NCI-H1436 (cell line): ENCODE results near the gene PLA2G4B.

ENCODE experiments used
- DNase-seq: peaks from one replicate; lab custom pipeline; 2025; lab: John Stamatoyannopoulos, UW

The PLA2G4B gene

GRCh38 chr15:41806291-41807181 lies 32.1 kb upstream of the PLA2G4B start:
- no peak for DNase-seq

- DNase-seq = no peak
Measured at GRCh38 chr15:41809121-41809520, 29.5 kb upstream of the PLA2G4B start.

- no peak for DNase-seq
Measured at GRCh38 chr15:41809526-41810220, 29.0 kb upstream of the PLA2G4B start.

GRCh38 chr15:41810651-41811431 lies 27.8 kb upstream of the PLA2G4B start:
- DNase-seq = no peak

GRCh38 chr15:41811432-41812195 lies 27.0 kb upstream of the PLA2G4B start:
- peak; percentile 72 for DNase-seq

GRCh38 chr15:41812820-41813375 lies 25.7 kb upstream of the PLA2G4B start:
- DNase-seq = peak; percentile 8

GRCh38 chr15:41813426-41813825 lies 25.2 kb upstream of the PLA2G4B start:
- DNase-seq = no peak

- no peak for DNase-seq
Measured at GRCh38 chr15:41814534-41814933, 24.1 kb upstream of the PLA2G4B start.

- no peak for DNase-seq
Measured at GRCh38 chr15:41816788-41817187, 21.9 kb upstream of the PLA2G4B start.

- DNase-seq = no peak
Measured at GRCh38 chr15:41817327-41817726, 21.3 kb upstream of the PLA2G4B start.

GRCh38 chr15:41817781-41818180 lies 20.9 kb upstream of the PLA2G4B start:
- DNase-seq = no peak

GRCh38 chr15:41819455-41820050 lies 19.1 kb upstream of the PLA2G4B start:
- no peak for DNase-seq

GRCh38 chr15:41820791-41821423 lies 17.7 kb upstream of the PLA2G4B start:
- DNase-seq = no peak

- DNase-seq = no peak
Measured at GRCh38 chr15:41821831-41822230, 16.8 kb upstream of the PLA2G4B start.

GRCh38 chr15:41822471-41822870 lies 16.2 kb upstream of the PLA2G4B start:
- no peak for DNase-seq

GRCh38 chr15:41822957-41823356 lies 15.7 kb upstream of the PLA2G4B start:
- no peak for DNase-seq

GRCh38 chr15:41823502-41823901 lies 15.1 kb upstream of the PLA2G4B start:
- no peak for DNase-seq

- no peak for DNase-seq
Measured at GRCh38 chr15:41824062-41824745, 14.4 kb upstream of the PLA2G4B start.

- no peak for DNase-seq
Measured at GRCh38 chr15:41825145-41825544, 13.5 kb upstream of the PLA2G4B start.
